Measurements from ENCODE around the gene SPATS2.

SPATS2 gene

DNA sequence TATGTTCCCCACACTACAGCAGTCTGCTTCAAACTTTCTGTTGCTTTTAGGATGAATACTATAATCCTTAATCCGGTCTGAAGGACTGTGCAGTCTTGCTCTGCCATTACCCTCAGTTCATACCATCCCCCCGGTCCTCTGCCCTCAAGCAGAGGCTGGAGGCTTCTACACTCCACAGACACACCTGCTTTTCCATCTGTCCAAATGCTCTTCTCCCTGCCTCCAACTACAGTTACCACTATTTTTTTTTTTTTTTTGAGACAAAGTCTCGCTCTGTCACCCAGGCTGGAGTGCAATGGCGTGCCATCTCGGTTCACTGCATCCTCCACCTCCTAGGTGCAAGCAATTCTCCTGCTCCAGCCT, 152.3 kb downstream of the SPATS2 start:
- H3K27ac ChIP-seq (ENCODE audit: extremely low read depth, low read depth, low read length), result no peak overlapping the region
- peaks cover 8 to 17% of the 10 kb centered on the region in 2 experiments for H3K36me3 ChIP-seq (ENCODE audit: control insufficient read depth in 2 of 2, insufficient read depth in 1 of 2, low read length in 2 of 2)
- H3K4me1 ChIP-seq (ENCODE audit: control insufficient read depth, insufficient read depth, low read length), result peaks cover 5% of the 10 kb centered on the region

DNA sequence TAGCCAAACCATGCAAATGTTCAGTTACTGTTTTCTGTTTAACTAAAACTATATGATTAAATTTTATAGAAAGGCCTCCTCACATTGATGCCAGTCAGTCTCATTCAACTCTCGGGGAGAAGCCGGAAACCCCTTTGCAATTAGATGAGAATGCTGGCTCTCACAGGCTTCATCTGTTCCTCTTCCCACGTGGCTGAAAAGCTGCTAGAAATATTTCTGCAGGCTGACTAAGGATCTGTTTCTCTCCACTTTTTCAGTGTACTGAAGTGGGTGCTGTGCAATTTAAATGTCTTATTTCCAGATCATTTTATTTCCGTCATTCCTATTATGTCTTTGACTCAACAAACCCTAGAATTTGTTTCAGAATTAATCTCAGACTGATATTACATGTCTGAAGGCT, 154.1 kb downstream of the SPATS2 start:
- Histone ChIP-seq H3K9me3 (ENCODE audit: control insufficient read depth, insufficient read depth, low read depth, low read length) (no peaks in the 10 kb centered on the region), H3K4me3 (ENCODE audit: low read depth, low read length) (no peak overlapping the region), H3K4me1 (ENCODE audit: control insufficient read depth, insufficient read depth, low read length) (peaks cover 5% of the 10 kb centered on the region), H3K36me3 (ENCODE audit: control insufficient read depth in 2 of 2, insufficient read depth in 1 of 2, low read length in 2 of 2) (peaks cover 8 to 36% of the 10 kb centered on the region in 2 experiments), H3K27ac (ENCODE audit: extremely low read depth, low read depth, low read length) (no peak overlapping the region)
- ChIA-PET CTCF (interaction anchor here (19.4 kb wide), 1 partner anchor 160 kb away, joined by 517 read pairs; the partner anchor contains the start of gene SPATS2), POLR2A (no interaction called here)
- TF ChIP-seq, protein P1, sequence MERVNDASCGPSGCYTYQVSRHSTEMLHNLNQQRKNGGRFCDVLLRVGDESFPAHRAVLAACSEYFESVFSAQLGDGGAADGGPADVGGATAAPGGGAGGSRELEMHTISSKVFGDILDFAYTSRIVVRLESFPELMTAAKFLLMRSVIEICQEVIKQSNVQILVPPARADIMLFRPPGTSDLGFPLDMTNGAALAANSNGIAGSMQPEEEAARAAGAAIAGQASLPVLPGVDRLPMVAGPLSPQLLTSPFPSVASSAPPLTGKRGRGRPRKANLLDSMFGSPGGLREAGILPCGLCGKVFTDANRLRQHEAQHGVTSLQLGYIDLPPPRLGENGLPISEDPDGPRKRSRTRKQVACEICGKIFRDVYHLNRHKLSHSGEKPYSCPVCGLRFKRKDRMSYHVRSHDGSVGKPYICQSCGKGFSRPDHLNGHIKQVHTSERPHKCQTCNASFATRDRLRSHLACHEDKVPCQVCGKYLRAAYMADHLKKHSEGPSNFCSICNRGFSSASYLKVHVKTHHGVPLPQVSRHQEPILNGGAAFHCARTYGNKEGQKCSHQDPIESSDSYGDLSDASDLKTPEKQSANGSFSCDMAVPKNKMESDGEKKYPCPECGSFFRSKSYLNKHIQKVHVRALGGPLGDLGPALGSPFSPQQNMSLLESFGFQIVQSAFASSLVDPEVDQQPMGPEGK (tag by site-specific recombination; IDR thresholded peaks at IDR 0.05), result no peak
- no peak for TF ChIP-seq FEZF1 (tag by site-specific recombination; IDR thresholded peaks at IDR 0.05)

More for the DNA sequence above, 152.3 kb downstream of the SPATS2 start:
- H3K4me3 ChIP-seq (ENCODE audit: low read depth, low read length), result no peak overlapping the region
- CTCF ChIA-PET, result interaction anchor here (1.4 to 19.4 kb wide), 4 partner anchors 61 to 222 kb away, joined by 5 to 517 read pairs (median 8); partner anchors contain the start of gene SPATS2
- TF ChIP-seq ZNF791 (tag by site-specific recombination; IDR thresholded peaks at IDR 0.05) (no peak), ZBTB17 (tag by site-specific recombination; IDR thresholded peaks at IDR 0.05) (no peak), ZXDB (tag by site-specific recombination; IDR thresholded peaks at IDR 0.05) (no peak), ZNF768 (tag by site-specific recombination; IDR thresholded peaks at IDR 0.05) (no peak), ZNF544 (tag by site-specific recombination; IDR thresholded peaks at IDR 0.05) (no peak), ZNF555 (tag by site-specific recombination; conservative IDR thresholded peaks at IDR 0.05) (no peak)
- TF ChIP-seq, protein P2, sequence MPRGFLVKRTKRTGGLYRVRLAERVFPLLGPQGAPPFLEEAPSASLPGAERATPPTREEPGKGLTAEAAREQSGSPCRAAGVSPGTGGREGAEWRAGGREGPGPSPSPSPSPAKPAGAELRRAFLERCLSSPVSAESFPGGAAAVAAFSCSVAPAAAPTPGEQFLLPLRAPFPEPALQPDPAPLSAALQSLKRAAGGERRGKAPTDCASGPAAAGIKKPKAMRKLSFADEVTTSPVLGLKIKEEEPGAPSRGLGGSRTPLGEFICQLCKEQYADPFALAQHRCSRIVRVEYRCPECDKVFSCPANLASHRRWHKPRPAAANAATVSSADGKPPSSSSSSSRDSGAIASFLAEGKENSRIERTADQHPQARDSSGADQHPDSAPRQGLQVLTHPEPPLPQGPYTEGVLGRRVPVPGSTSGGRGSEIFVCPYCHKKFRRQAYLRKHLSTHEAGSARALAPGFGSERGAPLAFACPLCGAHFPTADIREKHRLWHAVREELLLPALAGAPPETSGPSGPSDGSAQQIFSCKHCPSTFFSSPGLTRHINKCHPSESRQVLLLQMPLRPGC (tag by site-specific recombination; IDR thresholded peaks at IDR 0.05), result no peak
- TF ChIP-seq, protein P3, sequence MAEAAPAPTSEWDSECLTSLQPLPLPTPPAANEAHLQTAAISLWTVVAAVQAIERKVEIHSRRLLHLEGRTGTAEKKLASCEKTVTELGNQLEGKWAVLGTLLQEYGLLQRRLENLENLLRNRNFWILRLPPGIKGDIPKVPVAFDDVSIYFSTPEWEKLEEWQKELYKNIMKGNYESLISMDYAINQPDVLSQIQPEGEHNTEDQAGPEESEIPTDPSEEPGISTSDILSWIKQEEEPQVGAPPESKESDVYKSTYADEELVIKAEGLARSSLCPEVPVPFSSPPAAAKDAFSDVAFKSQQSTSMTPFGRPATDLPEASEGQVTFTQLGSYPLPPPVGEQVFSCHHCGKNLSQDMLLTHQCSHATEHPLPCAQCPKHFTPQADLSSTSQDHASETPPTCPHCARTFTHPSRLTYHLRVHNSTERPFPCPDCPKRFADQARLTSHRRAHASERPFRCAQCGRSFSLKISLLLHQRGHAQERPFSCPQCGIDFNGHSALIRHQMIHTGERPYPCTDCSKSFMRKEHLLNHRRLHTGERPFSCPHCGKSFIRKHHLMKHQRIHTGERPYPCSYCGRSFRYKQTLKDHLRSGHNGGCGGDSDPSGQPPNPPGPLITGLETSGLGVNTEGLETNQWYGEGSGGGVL (tag by site-specific recombination; IDR thresholded peaks at IDR 0.05), result no peak
- TF ChIP-seq, protein P4, sequence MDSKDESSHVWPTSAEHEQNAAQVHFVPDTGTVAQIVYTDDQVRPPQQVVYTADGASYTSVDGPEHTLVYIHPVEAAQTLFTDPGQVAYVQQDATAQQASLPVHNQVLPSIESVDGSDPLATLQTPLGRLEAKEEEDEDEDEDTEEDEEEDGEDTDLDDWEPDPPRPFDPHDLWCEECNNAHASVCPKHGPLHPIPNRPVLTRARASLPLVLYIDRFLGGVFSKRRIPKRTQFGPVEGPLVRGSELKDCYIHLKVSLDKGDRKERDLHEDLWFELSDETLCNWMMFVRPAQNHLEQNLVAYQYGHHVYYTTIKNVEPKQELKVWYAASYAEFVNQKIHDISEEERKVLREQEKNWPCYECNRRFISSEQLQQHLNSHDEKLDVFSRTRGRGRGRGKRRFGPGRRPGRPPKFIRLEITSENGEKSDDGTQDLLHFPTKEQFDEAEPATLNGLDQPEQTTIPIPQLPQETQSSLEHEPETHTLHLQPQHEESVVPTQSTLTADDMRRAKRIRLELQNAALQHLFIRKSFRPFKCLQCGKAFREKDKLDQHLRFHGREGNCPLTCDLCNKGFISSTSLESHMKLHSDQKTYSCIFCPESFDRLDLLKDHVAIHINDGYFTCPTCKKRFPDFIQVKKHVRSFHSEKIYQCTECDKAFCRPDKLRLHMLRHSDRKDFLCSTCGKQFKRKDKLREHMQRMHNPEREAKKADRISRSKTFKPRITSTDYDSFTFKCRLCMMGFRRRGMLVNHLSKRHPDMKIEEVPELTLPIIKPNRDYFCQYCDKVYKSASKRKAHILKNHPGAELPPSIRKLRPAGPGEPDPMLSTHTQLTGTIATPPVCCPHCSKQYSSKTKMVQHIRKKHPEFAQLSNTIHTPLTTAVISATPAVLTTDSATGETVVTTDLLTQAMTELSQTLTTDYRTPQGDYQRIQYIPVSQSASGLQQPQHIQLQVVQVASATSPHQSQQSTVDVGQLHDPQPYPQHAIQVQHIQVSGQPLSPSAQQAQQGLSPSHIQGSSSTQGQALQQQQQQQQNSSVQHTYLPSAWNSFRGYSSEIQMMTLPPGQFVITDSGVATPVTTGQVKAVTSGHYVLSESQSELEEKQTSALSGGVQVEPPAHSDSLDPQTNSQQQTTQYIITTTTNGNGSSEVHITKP (tag by site-specific recombination; IDR thresholded peaks at IDR 0.05), result no peak
- POLR2A ChIA-PET, result no interaction called here
- H3K9me3 ChIP-seq (ENCODE audit: control insufficient read depth, insufficient read depth, low read depth, low read length), result no peaks in the 10 kb centered on the region
